MG63 (cell line): Measurements from ENCODE around the gene RPL13. TPM values are rescaled to one million over a fixed set of nuclear protein-coding genes. Genes with fewer than 3 reads are reported as not detected.
A peak's percentile ranks its signal among the peaks of the same experiment; 100 is the strongest.
"Not testable (repeated sequence)": the region's sequence is repeated elsewhere in the genome, so short reads cannot be mapped to it uniquely, and the experiment has no call there.

Experiments
- DNase-seq: peaks from one replicate; pipeline ENCODE4 v3.0.0-alpha.2; 2020
- H3K27me3 ChIP-seq: fragments of 250-450 bp; sonication (Bioruptor Pico); 2 replicates; pipeline ENCODE4 v1.5.1; 2020; ENCODE audit warnings: mild to moderate bottlenecking, moderate library complexity
- H3K36me3 ChIP-seq: fragments of 250-450 bp; sonication (Bioruptor Pico); 2 replicates; pipeline ENCODE4 v1.5.1; 2020; ENCODE audit warnings: mild to moderate bottlenecking, moderate library complexity
- H3K4me3 ChIP-seq: fragments of 250-450 bp; sonication (Bioruptor Pico); 2 replicates; pipeline ENCODE4 v1.5.1; 2020; ENCODE audit warnings: mild to moderate bottlenecking, moderate library complexity
- H3K9me3 ChIP-seq: fragments of 250-450 bp; sonication (Bioruptor Pico); 2 replicates; pipeline ENCODE4 v1.5.1; 2020; ENCODE audit warnings: mild to moderate bottlenecking, moderate library complexity
- total RNA-seq: library from RNA; depleted of rRNA; stranded (reverse); fragments of >200 nt; shearing (Covaris generic); gene quantifications from 2 replicates; pipeline ENCODE4 v1.2.3, GENCODE V29; 2014; ENCODE audit warnings: low replicate concordance

The RPL13 gene
- total RNA-seq, 1 experiment from 2014 or later, result 2,555 TPM

- DNase-seq, result no peak
- Histone ChIP-seq H3K36me3 (no peaks in the 10 kb centered on the region), H3K27me3 (no peaks in the 10 kb centered on the region), H3K9me3 (no peaks in the 10 kb centered on the region), H3K4me3 (no peak overlapping the region)
Measured at GRCh38 chr16:89570342-89570923, 10.0 kb downstream of the RPL13 start.

- DNase-seq, H3K36me3 ChIP-seq, H3K9me3 ChIP-seq, H3K27me3 ChIP-seq, H3K4me3 ChIP-seq: not testable (repeated sequence)
Measured at GRCh38 chr16:89570983-89571598, 10.6 kb downstream of the RPL13 start.

GRCh38 chr16:89571636-89572035 lies 11.2 kb downstream of the RPL13 start:
- no peaks in the 10 kb centered on the region for H3K9me3 ChIP-seq
- H3K4me3 ChIP-seq, result no peak overlapping the region
- H3K36me3 ChIP-seq, result no peaks in the 10 kb centered on the region
- no peak for DNase-seq
- H3K27me3 ChIP-seq, result no peaks in the 10 kb centered on the region

GRCh38 chr16:89572073-89572484 lies 11.6 kb downstream of the RPL13 start:
- H3K27me3 ChIP-seq, result no peaks in the 10 kb centered on the region
- H3K9me3 ChIP-seq, result no peaks in the 10 kb centered on the region
- H3K36me3 ChIP-seq, result no peaks in the 10 kb centered on the region
- DNase-seq, result no peak
- H3K4me3 ChIP-seq, result no peak overlapping the region

GRCh38 chr16:89572485-89573205 lies 12.2 kb downstream of the RPL13 start:
- Histone ChIP-seq H3K36me3 (no peaks in the 10 kb centered on the region), H3K4me3 (no peak overlapping the region), H3K27me3 (no peaks in the 10 kb centered on the region), H3K9me3 (no peaks in the 10 kb centered on the region)
- DNase-seq, result no peak

GRCh38 chr16:89573826-89574680 lies 13.6 kb downstream of the RPL13 start:
- Histone ChIP-seq H3K4me3 (peak overlapping the region; percentile 36), H3K36me3 (no peaks in the 10 kb centered on the region), H3K9me3 (no peaks in the 10 kb centered on the region), H3K27me3 (no peaks in the 10 kb centered on the region)
- no peak for DNase-seq

- DNase-seq, result peak; percentile 76
- Histone ChIP-seq H3K27me3 (no peaks in the 10 kb centered on the region), H3K9me3 (no peaks in the 10 kb centered on the region), H3K36me3 (no peaks in the 10 kb centered on the region; the same call in 1 of the 2 replicates), H3K4me3 (peak overlapping the region; percentile 36)
Measured at GRCh38 chr16:89574681-89575246, 14.3 kb downstream of the RPL13 start.

GRCh38 chr16:89575247-89576152 lies 15.0 kb downstream of the RPL13 start, which contains the start of gene CPNE7:
TSS of gene CPNE7 (plus strand) at chr16:89575758. CDS start at chr16:89575898, 140 bp downstream.
- no peak for DNase-seq
- no peaks in the 10 kb centered on the region; the same call in 1 of the 2 replicates for H3K36me3 ChIP-seq
- peak within 1 kb of the TSS; percentile 44 for H3K4me3 ChIP-seq
- H3K9me3 ChIP-seq, result no peaks in the 10 kb centered on the region
- no peaks in the 10 kb centered on the region for H3K27me3 ChIP-seq

- no peaks in the 10 kb centered on the region; the same call in 1 of the 2 replicates for H3K36me3 ChIP-seq
- DNase-seq, result no peak
- H3K27me3 ChIP-seq, result no peaks in the 10 kb centered on the region
- H3K4me3 ChIP-seq, result peak overlapping the region; percentile 44
- H3K9me3 ChIP-seq, result no peaks in the 10 kb centered on the region
Measured at GRCh38 chr16:89576153-89577054, 15.9 kb downstream of the RPL13 start.

GRCh38 chr16:89577055-89577759 lies 16.7 kb downstream of the RPL13 start:
- no peak for DNase-seq
- no peaks in the 10 kb centered on the region for H3K9me3 ChIP-seq
- H3K4me3 ChIP-seq, result no peak overlapping the region
- no peaks in the 10 kb centered on the region for H3K27me3 ChIP-seq
- no peaks in the 10 kb centered on the region; the same call in 1 of the 2 replicates for H3K36me3 ChIP-seq

GRCh38 chr16:89579351-89579750 lies 18.9 kb downstream of the RPL13 start:
- no peaks in the 10 kb centered on the region for H3K27me3 ChIP-seq
- no peaks in the 10 kb centered on the region; the same call in 1 of the 2 replicates for H3K36me3 ChIP-seq
- H3K4me3 ChIP-seq, result no peak overlapping the region
- no peaks in the 10 kb centered on the region for H3K9me3 ChIP-seq
- no peak for DNase-seq

GRCh38 chr16:89581045-89581695 lies 20.7 kb downstream of the RPL13 start:
- Histone ChIP-seq H3K36me3 (no peaks in the 10 kb centered on the region; the same call in 1 of the 2 replicates), H3K9me3 (no peaks in the 10 kb centered on the region), H3K27me3 (no peaks in the 10 kb centered on the region), H3K4me3 (no peak overlapping the region)
- DNase-seq, result peak; percentile 85

- DNase-seq, result peak; percentile 67
- H3K36me3 ChIP-seq, result peaks cover 3% of the 10 kb centered on the region
- H3K9me3 ChIP-seq, result no peaks in the 10 kb centered on the region
- no peak overlapping the region for H3K4me3 ChIP-seq
- H3K27me3 ChIP-seq, result no peaks in the 10 kb centered on the region
Measured at GRCh38 chr16:89581861-89582563, 21.5 kb downstream of the RPL13 start.
